HFFc6 (cell line): ENCODE data around the gene KRT77. TPM values are rescaled to one million over a fixed set of nuclear protein-coding genes. Genes with fewer than 3 reads are reported as not detected.

Experiments used
- DNase-seq: peaks from one replicate; pipeline ENCODE4 v3.0.0-alpha.2; 2018
- H3K27ac Mint-ChIP-seq: 2 replicates; pipeline ENCODE4 v1.8.0; 2020; ENCODE audit warnings: mild to moderate bottlenecking, mixed read lengths
- H3K27me3 Mint-ChIP-seq: 2 replicates; pipeline ENCODE4 v1.8.0; 2021; ENCODE audit warnings: mild to moderate bottlenecking, moderate library complexity, mixed read lengths; ENCODE audit not compliant: insufficient read depth
- H3K36me3 Mint-ChIP-seq: 2 replicates; pipeline ENCODE4 v1.8.0; 2021; ENCODE audit warnings: low read depth, mixed read lengths
- H3K4me1 Mint-ChIP-seq: 2 replicates; pipeline ENCODE4 v1.8.0; 2020; ENCODE audit warnings: low read depth, mixed read lengths
- H3K4me3 Mint-ChIP-seq: 2 replicates; pipeline ENCODE4 v1.8.0; 2020; ENCODE audit warnings: mild to moderate bottlenecking, moderate library complexity, mixed read lengths
- H3K9me3 Mint-ChIP-seq: 2 replicates; pipeline ENCODE4 v1.8.0; 2020; ENCODE audit warnings: mild to moderate bottlenecking, mixed read lengths
- total RNA-seq, 6 experiments: library from RNA; stranded (reverse); fragmentation: NEBNext Ultra II Directional; extraction: Animal tissue kit (Norgen Biotek cat#: 25700); gene quantifications; 2 replicates in 1 of 6; 3 replicates in 5 of 6; pipeline ENCODE4 v1.2.3, GENCODE V29; 2021
- TF ChIP-seq, protein P1 (sequence below): fragments of 200-600 bp; sonication (generic); IDR thresholded peaks from 2 replicates; pipeline ENCODE4 v1.5.0; 2021; ENCODE audit warnings: antibody characterized with exemption, mild to moderate bottlenecking

Gene KRT77
- total RNA-seq, 6 experiments from 2014 or later = not detected

DNA sequence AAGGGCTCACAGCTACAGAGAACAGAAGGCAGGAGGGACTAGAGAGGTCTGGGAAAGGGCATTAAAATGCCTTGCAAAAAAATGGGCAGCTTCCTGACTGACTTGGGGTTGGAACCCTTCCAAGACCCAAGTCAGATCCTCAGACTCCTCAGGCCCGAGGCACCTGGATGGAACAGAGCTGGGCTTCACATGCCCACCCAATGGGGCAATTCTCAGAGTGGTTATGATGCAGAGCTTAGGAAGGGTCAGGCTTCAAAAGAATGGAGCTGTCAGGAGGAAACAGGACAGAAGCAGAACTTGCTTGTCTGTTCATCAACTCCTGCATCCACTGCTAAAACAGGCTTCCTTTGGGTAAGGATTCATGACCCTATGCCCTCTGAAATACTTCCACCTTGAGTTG lies 13.4 kb downstream of the KRT77 start:
- TF ChIP-seq, protein P1, sequence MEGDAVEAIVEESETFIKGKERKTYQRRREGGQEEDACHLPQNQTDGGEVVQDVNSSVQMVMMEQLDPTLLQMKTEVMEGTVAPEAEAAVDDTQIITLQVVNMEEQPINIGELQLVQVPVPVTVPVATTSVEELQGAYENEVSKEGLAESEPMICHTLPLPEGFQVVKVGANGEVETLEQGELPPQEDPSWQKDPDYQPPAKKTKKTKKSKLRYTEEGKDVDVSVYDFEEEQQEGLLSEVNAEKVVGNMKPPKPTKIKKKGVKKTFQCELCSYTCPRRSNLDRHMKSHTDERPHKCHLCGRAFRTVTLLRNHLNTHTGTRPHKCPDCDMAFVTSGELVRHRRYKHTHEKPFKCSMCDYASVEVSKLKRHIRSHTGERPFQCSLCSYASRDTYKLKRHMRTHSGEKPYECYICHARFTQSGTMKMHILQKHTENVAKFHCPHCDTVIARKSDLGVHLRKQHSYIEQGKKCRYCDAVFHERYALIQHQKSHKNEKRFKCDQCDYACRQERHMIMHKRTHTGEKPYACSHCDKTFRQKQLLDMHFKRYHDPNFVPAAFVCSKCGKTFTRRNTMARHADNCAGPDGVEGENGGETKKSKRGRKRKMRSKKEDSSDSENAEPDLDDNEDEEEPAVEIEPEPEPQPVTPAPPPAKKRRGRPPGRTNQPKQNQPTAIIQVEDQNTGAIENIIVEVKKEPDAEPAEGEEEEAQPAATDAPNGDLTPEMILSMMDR = no peak
- no peak overlapping the region for H3K4me3 Mint-ChIP-seq
- no peaks in the 10 kb centered on the region for H3K36me3 Mint-ChIP-seq

DNA sequence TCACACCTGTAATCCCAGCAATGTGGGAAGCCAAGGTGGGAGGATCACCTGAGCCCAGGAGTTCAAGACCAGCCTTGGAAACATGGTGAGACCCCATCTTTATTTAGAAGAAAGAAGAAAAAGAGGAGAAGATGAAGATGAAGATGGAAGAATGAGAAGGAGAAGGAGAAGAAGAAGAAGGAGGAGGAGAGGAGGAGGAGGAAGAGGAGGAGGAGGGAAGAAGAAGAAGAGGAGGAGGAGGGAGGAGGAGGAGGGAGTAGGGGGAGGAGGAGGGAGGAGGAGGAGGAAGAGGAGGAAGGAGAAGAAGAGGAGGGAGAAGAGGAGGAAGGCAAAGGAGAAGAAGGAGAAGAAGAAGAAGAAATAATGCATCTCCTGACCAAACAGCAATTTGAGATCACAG lies 14.1 kb downstream of the KRT77 start:
- Mint-ChIP-seq H3K27ac (no peak overlapping the region), H3K36me3 (no peaks in the 10 kb centered on the region), H3K27me3 (peaks cover 62% of the 10 kb centered on the region), H3K4me3 (no peak overlapping the region), H3K9me3 (no peaks in the 10 kb centered on the region), H3K4me1 (no peaks in the 10 kb centered on the region)
- TF ChIP-seq, protein P1 = no peak
- no peak for DNase-seq

More for the DNA sequence above, 13.4 kb downstream of the KRT77 start:
- H3K4me1 Mint-ChIP-seq = no peaks in the 10 kb centered on the region
- DNase-seq = no peak
- peaks cover 57% of the 10 kb centered on the region for H3K27me3 Mint-ChIP-seq
- H3K9me3 Mint-ChIP-seq = no peaks in the 10 kb centered on the region
- no peak overlapping the region for H3K27ac Mint-ChIP-seq

DNA sequence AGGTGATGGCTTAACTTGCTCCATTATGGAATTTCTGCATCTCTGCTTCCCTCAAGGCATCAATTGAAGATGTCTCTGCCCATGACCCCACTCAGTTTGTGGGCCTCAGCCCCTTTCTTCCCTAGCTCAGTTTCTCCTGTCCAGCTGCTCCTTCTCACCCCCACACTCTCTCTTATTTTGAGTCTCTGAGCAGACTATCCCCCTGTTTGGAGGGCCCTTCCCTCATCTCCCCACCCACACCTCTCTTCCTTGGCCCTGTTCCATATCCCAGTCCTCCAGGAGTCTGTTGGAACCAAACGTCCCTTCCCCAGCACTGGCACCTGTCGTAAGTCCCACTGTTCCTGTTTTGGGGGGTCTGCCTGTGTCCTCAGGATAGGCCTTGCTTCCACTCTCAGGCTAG lies 14.8 kb downstream of the KRT77 start:
- H3K36me3 Mint-ChIP-seq = no peaks in the 10 kb centered on the region
- H3K27me3 Mint-ChIP-seq = peaks cover 69% of the 10 kb centered on the region

DNA sequence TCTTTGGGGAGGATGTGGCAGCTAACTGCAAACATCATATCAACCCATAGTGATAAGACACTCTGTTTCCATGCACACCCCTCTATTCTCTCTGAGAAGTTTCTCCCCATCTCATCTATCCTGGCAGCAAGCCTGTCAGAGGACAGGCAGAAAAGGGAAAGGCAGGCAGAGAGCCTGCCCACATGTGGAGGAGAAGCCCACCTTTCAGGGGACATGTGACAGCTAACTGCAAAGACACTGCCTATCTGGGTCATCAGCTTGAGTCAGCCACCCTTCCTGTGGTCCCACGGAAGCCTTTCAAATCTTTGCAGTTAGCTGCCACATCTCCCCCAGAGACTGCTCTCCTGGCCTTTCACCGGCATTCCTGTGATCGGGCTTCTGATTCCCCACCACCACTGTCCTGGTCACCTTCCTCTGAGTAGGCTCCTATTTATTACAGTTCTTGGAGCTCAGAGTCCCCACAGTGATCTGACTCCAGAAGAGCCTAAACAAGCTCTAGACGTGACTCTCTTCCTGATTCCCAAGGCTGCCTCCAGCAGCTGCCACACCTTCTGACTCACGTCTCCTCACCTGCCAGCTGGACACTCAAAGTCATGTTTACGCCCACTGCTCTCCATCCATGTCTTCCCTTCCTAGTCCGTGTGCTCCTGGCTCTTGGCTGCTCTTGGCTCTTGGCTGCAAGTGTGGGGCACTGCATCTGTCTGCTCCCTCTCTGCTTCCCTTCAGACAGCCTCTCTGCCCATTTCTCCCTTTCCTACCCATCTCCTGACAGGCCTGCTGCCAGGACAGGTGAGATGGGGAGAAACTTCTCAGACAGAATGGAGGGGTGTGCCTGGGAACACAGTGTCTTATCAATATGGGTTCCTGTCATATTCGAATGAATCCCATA lies 15.6 kb downstream of the KRT77 start:
- Mint-ChIP-seq H3K4me3 (no peak overlapping the region), H3K9me3 (no peaks in the 10 kb centered on the region), H3K36me3 (no peaks in the 10 kb centered on the region), H3K4me1 (no peaks in the 10 kb centered on the region), H3K27me3 (peaks cover 63% of the 10 kb centered on the region), H3K27ac (no peak overlapping the region)
- TF ChIP-seq, protein P1 = no peak
- no peak for DNase-seq

More for the DNA sequence above, 14.8 kb downstream of the KRT77 start:
- Mint-ChIP-seq H3K4me3 (no peak overlapping the region), H3K4me1 (no peaks in the 10 kb centered on the region), H3K9me3 (no peaks in the 10 kb centered on the region), H3K27ac (no peak overlapping the region)
- TF ChIP-seq, protein P1 = no peak
- no peak for DNase-seq

DNA sequence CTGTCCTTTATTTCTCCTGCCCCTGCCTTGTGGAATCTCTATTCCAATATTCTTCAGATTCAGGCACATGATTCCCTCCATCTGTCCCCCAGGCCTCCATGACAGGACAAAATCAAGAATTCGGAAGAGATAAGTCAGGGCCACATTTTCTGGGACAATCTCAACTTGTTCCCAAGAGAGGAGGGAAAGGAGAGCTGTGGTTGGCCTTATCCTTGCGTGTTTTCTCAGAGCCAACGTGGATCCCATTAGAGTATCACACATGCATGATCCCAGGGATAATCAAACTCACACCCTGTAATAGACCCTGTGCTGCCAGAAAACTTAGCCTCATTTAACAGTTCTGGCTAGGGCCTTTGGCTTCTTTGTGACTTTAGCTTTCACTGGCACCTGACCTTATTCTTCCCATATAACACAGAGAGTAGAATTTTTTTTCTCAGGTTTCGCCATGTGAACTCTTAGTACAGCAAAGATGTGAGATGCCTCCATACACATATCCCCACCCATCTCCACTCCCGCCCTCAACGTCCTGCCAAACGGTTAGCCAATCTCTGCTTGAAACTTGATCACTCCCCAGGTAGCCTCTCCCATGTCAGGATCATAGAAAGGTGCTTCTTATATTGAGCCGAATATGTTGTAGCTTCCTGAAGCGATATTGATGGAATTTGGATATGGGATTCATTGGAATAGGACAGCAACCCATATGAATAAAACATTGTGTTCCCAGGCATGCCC lies 16.4 kb downstream of the KRT77 start:
- no peak for DNase-seq
- TF ChIP-seq, protein P1 = no peak
- H3K27ac Mint-ChIP-seq = no peak overlapping the region
- no peaks in the 10 kb centered on the region for H3K9me3 Mint-ChIP-seq
- H3K27me3 Mint-ChIP-seq = peaks cover 61% of the 10 kb centered on the region
- H3K36me3 Mint-ChIP-seq = no peaks in the 10 kb centered on the region
- no peak overlapping the region for H3K4me3 Mint-ChIP-seq
- H3K4me1 Mint-ChIP-seq = no peaks in the 10 kb centered on the region
